ENCODE data around the gene ABLIM2.

GRCh38 chr4:8061573-8061972, 97.0 kb downstream of the ABLIM2 start:
- no peak for TF ChIP-seq CTCF (IDR thresholded peaks at IDR 0.05 in 2 of 3, conservative IDR thresholded peaks at IDR 0.05 in 1 of 3; ENCODE audit: control insufficient read depth in 2 of 3, extremely low read depth in 1 of 3, insufficient read depth in 1 of 3, low read depth in 3 of 3, low read length in 3 of 3)
- TF ChIP-seq CREB1 (IDR thresholded peaks at IDR 0.05; ENCODE audit: low read depth), result no peak
- TF ChIP-seq POLR2AphosphoS5 (IDR thresholded peaks at IDR 0.05; ENCODE audit: low read length), result no peak
- no peak for TF ChIP-seq USF2 (IDR thresholded peaks at IDR 0.05; ENCODE audit: borderline replicate concordance, low read depth, low read length)
- no peak for TF ChIP-seq JUND (IDR thresholded peaks at IDR 0.05; ENCODE audit: low read depth, low read length)
- TF ChIP-seq YY1 (IDR thresholded peaks at IDR 0.05; ENCODE audit: low read depth, low read length), result no peak
